Measurements from ENCODE around the gene WDR70. TPM values are rescaled to one million over a fixed set of nuclear protein-coding genes. Genes with fewer than 3 reads are reported as not detected.

WDR70 gene
- total RNA-seq, 4 donors from 2014 or later = 25.3 to 122 (median 48.8) TPM

GRCh38 chr5:37490931-37491330 lies 111.8 kb downstream of the WDR70 start:
- intact Hi-C loops (cut with DNase I; ENCODE audit: low total_unique reads) = no loop called here
- Histone ChIP-seq H3K27me3 (no peaks in the 10 kb centered on the region), H3K4me3 (no peak overlapping the region), H3K4me1 (no peaks in the 10 kb centered on the region), H3K36me3 (no peaks in the 10 kb centered on the region), H3K9me3 (no peaks in the 10 kb centered on the region), H3K27ac (no peak overlapping the region)
- no peak for DNase-seq
- no peak for TF ChIP-seq CTCF (IDR thresholded peaks at IDR 0.05)
- no peak for TF ChIP-seq POLR2A (IDR thresholded peaks at IDR 0.05)

DNA sequence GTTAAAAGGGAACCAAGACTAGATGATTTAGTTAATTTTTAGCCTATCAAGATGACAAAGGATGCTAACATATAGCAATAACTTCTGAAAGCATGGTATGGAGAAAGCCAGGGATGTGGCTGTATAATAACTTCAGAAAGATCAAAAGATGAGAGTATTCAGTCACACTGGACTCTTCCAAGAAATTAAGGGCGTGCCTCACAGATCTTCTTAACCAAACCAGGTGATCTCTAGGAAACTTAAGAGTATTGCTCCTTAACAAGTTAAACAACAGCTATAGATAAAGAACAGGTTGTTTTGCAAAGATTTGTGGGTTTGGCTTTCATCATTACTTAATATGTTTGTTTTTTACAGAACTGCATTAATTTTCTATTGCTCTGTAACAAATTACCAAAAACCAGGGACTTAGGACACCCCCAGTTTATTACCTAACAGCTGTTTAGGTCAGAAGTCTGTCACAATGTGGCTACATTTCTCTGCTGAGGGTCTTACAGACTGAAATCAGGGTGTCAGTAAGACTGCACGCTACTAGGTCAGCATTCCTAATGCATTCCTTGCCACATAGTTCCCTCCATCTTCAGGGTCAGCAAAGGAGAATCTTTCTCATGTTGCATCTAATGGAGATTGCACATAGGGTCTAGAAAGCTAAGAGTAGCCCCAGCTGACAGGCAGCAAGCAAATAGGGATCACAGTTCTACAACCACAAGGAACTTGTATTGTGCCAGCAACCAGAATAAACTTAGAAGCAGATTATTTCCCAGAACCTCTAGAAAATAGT lies 113.8 kb downstream of the WDR70 start:
- no peak for DNase-seq
- no peak overlapping the region for H3K4me3 ChIP-seq
- H3K36me3 ChIP-seq = no peaks in the 10 kb centered on the region
- TF ChIP-seq CTCF (IDR thresholded peaks at IDR 0.05) (no peak), POLR2A (IDR thresholded peaks at IDR 0.05) (no peak)
- no peaks in the 10 kb centered on the region for H3K9me3 ChIP-seq
- H3K27me3 ChIP-seq = no peaks in the 10 kb centered on the region
- intact Hi-C loops (cut with DNase I; ENCODE audit: low total_unique reads) = no loop called here
- no peaks in the 10 kb centered on the region for H3K4me1 ChIP-seq
- H3K27ac ChIP-seq = no peak overlapping the region

DNA sequence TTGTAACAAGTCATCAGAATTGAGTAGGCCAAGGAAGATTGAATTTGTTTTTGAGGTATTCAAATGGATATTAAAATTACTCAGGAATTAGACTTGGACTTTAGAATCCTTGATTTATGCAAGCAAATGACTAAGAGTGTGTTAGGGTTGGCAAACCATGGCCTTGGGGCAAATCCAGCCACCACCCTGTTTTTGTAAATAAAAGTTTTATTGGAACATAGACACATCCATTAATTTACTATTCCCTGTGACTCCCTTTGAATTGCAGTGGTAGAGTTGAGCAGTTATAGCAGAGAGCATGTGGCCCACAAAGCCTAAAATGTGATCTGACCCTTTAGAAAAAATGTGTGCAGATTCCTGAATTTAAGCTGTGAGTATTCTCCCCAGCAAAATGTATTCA lies 115.6 kb downstream of the WDR70 start:
- Histone ChIP-seq H3K4me3 (no peak overlapping the region), H3K36me3 (no peaks in the 10 kb centered on the region), H3K4me1 (no peaks in the 10 kb centered on the region), H3K27me3 (no peaks in the 10 kb centered on the region), H3K27ac (no peak overlapping the region), H3K9me3 (no peaks in the 10 kb centered on the region)
- DNase-seq = no peak
- no peak for TF ChIP-seq POLR2A (IDR thresholded peaks at IDR 0.05)
- TF ChIP-seq CTCF (IDR thresholded peaks at IDR 0.05) = no peak
- intact Hi-C loops (cut with DNase I; ENCODE audit: low total_unique reads) = no loop called here

GRCh38 chr5:37495210-37495609 lies 116.1 kb downstream of the WDR70 start:
- no peak for DNase-seq
- no peak overlapping the region for H3K4me3 ChIP-seq
- no peaks in the 10 kb centered on the region for H3K36me3 ChIP-seq
- intact Hi-C loops (cut with DNase I; ENCODE audit: low total_unique reads) = no loop called here
- H3K4me1 ChIP-seq = no peaks in the 10 kb centered on the region
- no peak overlapping the region for H3K27ac ChIP-seq
- H3K9me3 ChIP-seq = no peaks in the 10 kb centered on the region
- H3K27me3 ChIP-seq = no peaks in the 10 kb centered on the region
- TF ChIP-seq CTCF (IDR thresholded peaks at IDR 0.05) (no peak), POLR2A (IDR thresholded peaks at IDR 0.05) (no peak)

DNA sequence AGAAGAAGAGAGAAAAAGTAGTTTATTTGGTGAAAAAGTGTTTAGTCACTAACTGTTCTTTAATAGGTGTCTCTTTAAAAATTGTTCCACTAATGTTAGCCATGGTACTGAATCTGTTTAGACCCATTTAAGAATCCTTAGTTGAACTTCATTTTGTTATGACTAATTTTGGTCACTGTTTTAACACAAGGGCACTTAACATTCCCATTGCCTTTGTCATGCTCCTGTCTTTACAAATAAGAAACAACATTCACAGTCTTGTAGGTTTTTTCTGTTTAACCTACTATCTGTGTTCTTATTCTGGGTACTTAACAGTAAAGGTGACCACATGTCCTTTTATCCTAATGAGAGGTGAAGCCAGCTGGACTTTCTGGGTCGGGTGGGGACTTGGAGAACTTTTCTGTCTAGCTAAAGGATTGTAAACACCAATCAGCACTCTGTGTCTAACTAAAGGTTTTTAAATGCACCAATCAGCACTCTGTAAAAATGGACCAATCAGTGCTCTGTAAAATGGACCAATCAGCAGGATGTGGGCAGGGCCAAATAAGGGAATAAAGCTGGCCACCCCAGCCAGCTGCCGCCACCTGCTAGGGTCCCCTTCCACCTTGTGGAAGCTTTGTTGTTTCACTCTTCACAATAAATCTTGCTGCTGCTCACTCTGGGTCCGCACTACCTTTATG lies 116.7 kb downstream of the WDR70 start:
- H3K36me3 ChIP-seq = no peaks in the 10 kb centered on the region
- TF ChIP-seq CTCF (IDR thresholded peaks at IDR 0.05) = no peak
- TF ChIP-seq POLR2A (IDR thresholded peaks at IDR 0.05) = no peak
- no peaks in the 10 kb centered on the region for H3K4me1 ChIP-seq
- no peaks in the 10 kb centered on the region for H3K27me3 ChIP-seq
- H3K9me3 ChIP-seq = no peaks in the 10 kb centered on the region
- intact Hi-C loops (cut with DNase I; ENCODE audit: low total_unique reads) = no loop called here
- no peak for DNase-seq
- H3K27ac ChIP-seq = no peak overlapping the region
- no peak overlapping the region for H3K4me3 ChIP-seq

Measured in uterus (tissue), 4 donors.